SK-N-SH treated with all-trans-retinoic acid at 6 μM for 48 hours (cell line): ENCODE measurements around the gene IBSP.

ENCODE experiments used
- ATAC-seq: fragments of 200-7000 bp; cut with Tn5 transposase; 3 replicates; pipeline ENCODE4 v1.9.1; 2020; ENCODE audit warnings: mild to moderate bottlenecking, moderate library complexity
- ARNTL ChIP-seq: fragments of 450-650 bp; formaldehyde crosslinking; IDR thresholded peaks from 2 replicates; pipeline ENCODE4 v1.5.0; 2020; ENCODE audit warnings: low read depth, mild to moderate bottlenecking, moderate library complexity, borderline replicate concordance
- BACH2 ChIP-seq: fragments of 250-450 bp; sonication (Bioruptor Pico); IDR thresholded peaks from 2 replicates; pipeline ENCODE4 v1.9.0; 2021; ENCODE audit warnings: mild to moderate bottlenecking, borderline replicate concordance
- CSDC2 ChIP-seq: fragments of 250-450 bp; sonication (Bioruptor Pico); IDR thresholded peaks from 2 replicates; pipeline ENCODE4 v1.5.0; 2020; ENCODE audit warnings: mild to moderate bottlenecking, moderate library complexity
- ESRRG ChIP-seq: fragments of 250-450 bp; sonication (Bioruptor Pico); IDR thresholded peaks from 2 replicates; pipeline ENCODE4 v1.6.1; 2021; ENCODE audit warnings: mild to moderate bottlenecking
- GLIS3 ChIP-seq: fragments of 250-450 bp; sonication (Bioruptor Pico); IDR thresholded peaks from 2 replicates; pipeline ENCODE4 v1.5.0; 2020; ENCODE audit warnings: mild to moderate bottlenecking, moderate library complexity
- ISL1 ChIP-seq: fragments of 250-450 bp; sonication (Bioruptor Pico); IDR thresholded peaks from 2 replicates; pipeline ENCODE4 v2.1.2; 2022; ENCODE audit warnings: mild to moderate bottlenecking, moderate library complexity
- OSR1 ChIP-seq: fragments of 250-450 bp; sonication (Bioruptor Pico); IDR thresholded peaks from 2 replicates; pipeline ENCODE4 v1.8.0; 2022; ENCODE audit warnings: moderate library complexity, mild to moderate bottlenecking, inconsistent platforms
- PPARA ChIP-seq: fragments of 250-450 bp; sonication (Bioruptor Pico); IDR thresholded peaks from 2 replicates; pipeline ENCODE4 v1.5.0; 2020; ENCODE audit warnings: mild to moderate bottlenecking, borderline replicate concordance
- SNAI2 ChIP-seq: fragments of 250-450 bp; sonication (Bioruptor Pico); IDR thresholded peaks from 2 replicates; pipeline ENCODE4 v1.5.0; 2020; ENCODE audit warnings: mild to moderate bottlenecking, moderate library complexity
- TCF4 ChIP-seq: fragments of 250-450 bp; sonication (Bioruptor Pico); IDR thresholded peaks from 2 replicates; pipeline ENCODE4 v1.8.0; 2021; ENCODE audit warnings: mild to moderate bottlenecking, moderate library complexity, borderline replicate concordance
- TOX ChIP-seq: fragments of 250-450 bp; sonication (Bioruptor Pico); IDR thresholded peaks from 2 replicates; pipeline ENCODE4 v1.8.0; 2021; ENCODE audit warnings: mild to moderate bottlenecking, moderate library complexity, borderline replicate concordance
- ZFP3 ChIP-seq: fragments of 250-450 bp; sonication (Bioruptor Pico); IDR thresholded peaks from 2 replicates; pipeline ENCODE4 v1.5.0; 2020; ENCODE audit warnings: mild to moderate bottlenecking, moderate library complexity
- ZFP30 ChIP-seq: fragments of 450-650 bp; formaldehyde crosslinking; IDR thresholded peaks from 2 replicates; pipeline ENCODE4 v1.5.0; 2022; ENCODE audit warnings: mild to moderate bottlenecking, moderate library complexity
- ZNF565 ChIP-seq: fragments of 450-650 bp; formaldehyde crosslinking; conservative IDR thresholded peaks from 2 replicates; pipeline ENCODE4 v1.5.0; 2020; ENCODE audit warnings: low read depth, mild to moderate bottlenecking, moderate library complexity
- ZNF70 ChIP-seq: fragments of 450-650 bp; formaldehyde crosslinking; IDR thresholded peaks from 2 replicates; pipeline ENCODE4 v1.5.0; 2020; ENCODE audit warnings: mild to moderate bottlenecking, moderate library complexity
- ZNF8 ChIP-seq: fragments of 450-650 bp; formaldehyde crosslinking; IDR thresholded peaks from 2 replicates; pipeline ENCODE4 v1.5.0; 2020; ENCODE audit warnings: mild to moderate bottlenecking, moderate library complexity
- TF ChIP-seq, protein P1 (sequence below): fragments of 250-450 bp; sonication (Bioruptor Pico); IDR thresholded peaks from 2 replicates; pipeline ENCODE4 v1.5.1; 2021; ENCODE audit warnings: mild to moderate bottlenecking, moderate library complexity
- TF ChIP-seq, protein P2 (sequence below): fragments of 250-450 bp; sonication (Bioruptor Pico); IDR thresholded peaks from 2 replicates; pipeline ENCODE4 v1.5.0; 2020; ENCODE audit warnings: mild to moderate bottlenecking, moderate library complexity
- TF ChIP-seq, protein P3 (sequence below): fragments of 250-450 bp; sonication (Bioruptor Pico); IDR thresholded peaks from 2 replicates; pipeline ENCODE4 v1.8.0; 2020; ENCODE audit warnings: mild to moderate bottlenecking, moderate library complexity, borderline replicate concordance
- TF ChIP-seq, protein P4 (sequence below): fragments of 250-450 bp; sonication (Bioruptor Pico); IDR thresholded peaks from 2 replicates; pipeline ENCODE4 v1.8.0; 2021; ENCODE audit warnings: low read depth, mild to moderate bottlenecking, moderate library complexity, borderline replicate concordance
- TF ChIP-seq, protein P5 (sequence below): fragments of 250-450 bp; sonication (Bioruptor Pico); IDR thresholded peaks from 2 replicates; pipeline ENCODE4 v1.5.1; 2020; ENCODE audit warnings: low read depth, mild to moderate bottlenecking, moderate library complexity

Gene IBSP

DNA sequence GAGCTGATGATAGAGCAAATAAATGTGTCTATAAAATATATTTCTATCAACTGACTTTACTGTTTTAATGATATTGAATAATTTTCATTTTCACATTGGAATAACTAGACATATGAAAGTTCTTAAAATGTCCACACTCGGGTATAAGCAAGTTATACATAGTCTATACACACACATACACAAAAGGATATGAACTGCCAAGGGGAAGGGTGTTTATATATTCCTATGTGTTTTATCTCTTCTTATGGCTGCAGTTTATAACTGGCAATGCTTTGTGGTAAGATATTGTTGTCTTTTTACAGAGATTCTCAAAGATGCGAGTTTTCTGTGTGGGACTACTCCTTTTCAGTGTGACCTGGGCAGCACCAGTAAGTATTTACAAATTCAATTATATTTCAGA, 35.0 kb downstream of the IBSP start:
- TF ChIP-seq TOX (no peak), ZNF565 (CRISPR knock-in tag) (no peak), ZFP30 (CRISPR knock-in tag) (no peak), BACH2 (CRISPR knock-in tag) (no peak), CSDC2 (CRISPR knock-in tag) (no peak), TCF4 (CRISPR knock-in tag) (no peak), PPARA (no peak), GLIS3 (CRISPR knock-in tag) (no peak), SNAI2 (no peak)
- TF ChIP-seq, protein P1, sequence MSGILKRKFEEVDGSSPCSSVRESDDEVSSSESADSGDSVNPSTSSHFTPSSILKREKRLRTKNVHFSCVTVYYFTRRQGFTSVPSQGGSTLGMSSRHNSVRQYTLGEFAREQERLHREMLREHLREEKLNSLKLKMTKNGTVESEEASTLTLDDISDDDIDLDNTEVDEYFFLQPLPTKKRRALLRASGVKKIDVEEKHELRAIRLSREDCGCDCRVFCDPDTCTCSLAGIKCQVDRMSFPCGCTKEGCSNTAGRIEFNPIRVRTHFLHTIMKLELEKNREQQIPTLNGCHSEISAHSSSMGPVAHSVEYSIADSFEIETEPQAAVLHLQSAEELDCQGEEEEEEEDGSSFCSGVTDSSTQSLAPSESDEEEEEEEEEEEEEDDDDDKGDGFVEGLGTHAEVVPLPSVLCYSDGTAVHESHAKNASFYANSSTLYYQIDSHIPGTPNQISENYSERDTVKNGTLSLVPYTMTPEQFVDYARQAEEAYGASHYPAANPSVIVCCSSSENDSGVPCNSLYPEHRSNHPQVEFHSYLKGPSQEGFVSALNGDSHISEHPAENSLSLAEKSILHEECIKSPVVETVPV (CRISPR knock-in tag): no peak
- ATAC-seq: no peak

DNA sequence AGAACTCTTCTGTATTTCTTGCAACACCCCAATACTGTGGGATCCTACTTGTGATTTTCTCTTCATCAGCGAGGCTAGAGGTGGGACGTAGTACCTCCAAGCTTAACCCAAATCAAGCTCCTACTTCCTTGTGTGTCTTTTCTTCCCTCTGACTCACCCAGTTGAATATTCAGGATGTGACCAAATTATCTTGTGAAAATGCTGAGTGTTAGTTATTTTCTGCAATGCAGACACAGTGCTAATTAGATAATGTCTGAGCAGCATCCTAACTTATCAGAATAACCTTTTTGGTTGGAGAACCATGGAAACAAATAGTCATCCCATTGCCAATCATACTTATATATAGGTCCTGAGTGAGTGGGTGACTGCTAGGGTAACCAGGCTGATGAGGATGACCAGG, 35.8 kb downstream of the IBSP start:
- ATAC-seq: no peak
- no peak for TF ChIP-seq OSR1

DNA sequence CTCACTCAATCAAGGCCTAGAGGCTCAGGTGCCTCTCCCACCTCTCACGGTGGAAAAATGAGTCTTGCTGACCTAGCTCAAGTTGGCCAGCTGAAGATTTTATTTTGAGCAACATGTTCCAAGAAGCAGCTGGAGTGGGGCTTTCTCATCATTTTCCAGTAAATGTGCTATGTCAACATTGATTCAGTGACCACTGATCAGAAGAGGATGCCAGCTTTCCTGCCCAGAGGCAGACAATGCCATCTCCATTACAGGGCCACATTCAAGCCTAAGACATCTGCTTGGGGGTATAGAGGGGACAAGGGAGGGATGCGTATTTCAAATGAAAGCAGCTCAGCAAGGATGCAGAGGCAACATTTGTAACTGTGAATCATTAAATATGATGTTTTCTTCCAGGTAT, 36.4 kb downstream of the IBSP start:
- TF ChIP-seq BACH2 (CRISPR knock-in tag) (no peak), ESRRG (CRISPR knock-in tag) (no peak), ZNF565 (CRISPR knock-in tag) (no peak), ZFP30 (CRISPR knock-in tag) (no peak), CSDC2 (CRISPR knock-in tag) (no peak), ZNF8 (CRISPR knock-in tag) (no peak), ARNTL (CRISPR knock-in tag) (no peak), ZFP3 (CRISPR knock-in tag) (no peak)
- TF ChIP-seq, protein P2, sequence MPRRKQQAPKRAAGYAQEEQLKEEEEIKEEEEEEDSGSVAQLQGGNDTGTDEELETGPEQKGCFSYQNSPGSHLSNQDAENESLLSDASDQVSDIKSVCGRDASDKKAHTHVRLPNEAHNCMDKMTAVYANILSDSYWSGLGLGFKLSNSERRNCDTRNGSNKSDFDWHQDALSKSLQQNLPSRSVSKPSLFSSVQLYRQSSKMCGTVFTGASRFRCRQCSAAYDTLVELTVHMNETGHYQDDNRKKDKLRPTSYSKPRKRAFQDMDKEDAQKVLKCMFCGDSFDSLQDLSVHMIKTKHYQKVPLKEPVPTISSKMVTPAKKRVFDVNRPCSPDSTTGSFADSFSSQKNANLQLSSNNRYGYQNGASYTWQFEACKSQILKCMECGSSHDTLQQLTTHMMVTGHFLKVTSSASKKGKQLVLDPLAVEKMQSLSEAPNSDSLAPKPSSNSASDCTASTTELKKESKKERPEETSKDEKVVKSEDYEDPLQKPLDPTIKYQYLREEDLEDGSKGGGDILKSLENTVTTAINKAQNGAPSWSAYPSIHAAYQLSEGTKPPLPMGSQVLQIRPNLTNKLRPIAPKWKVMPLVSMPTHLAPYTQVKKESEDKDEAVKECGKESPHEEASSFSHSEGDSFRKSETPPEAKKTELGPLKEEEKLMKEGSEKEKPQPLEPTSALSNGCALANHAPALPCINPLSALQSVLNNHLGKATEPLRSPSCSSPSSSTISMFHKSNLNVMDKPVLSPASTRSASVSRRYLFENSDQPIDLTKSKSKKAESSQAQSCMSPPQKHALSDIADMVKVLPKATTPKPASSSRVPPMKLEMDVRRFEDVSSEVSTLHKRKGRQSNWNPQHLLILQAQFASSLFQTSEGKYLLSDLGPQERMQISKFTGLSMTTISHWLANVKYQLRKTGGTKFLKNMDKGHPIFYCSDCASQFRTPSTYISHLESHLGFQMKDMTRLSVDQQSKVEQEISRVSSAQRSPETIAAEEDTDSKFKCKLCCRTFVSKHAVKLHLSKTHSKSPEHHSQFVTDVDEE (CRISPR knock-in tag): no peak
- TF ChIP-seq, protein P3, sequence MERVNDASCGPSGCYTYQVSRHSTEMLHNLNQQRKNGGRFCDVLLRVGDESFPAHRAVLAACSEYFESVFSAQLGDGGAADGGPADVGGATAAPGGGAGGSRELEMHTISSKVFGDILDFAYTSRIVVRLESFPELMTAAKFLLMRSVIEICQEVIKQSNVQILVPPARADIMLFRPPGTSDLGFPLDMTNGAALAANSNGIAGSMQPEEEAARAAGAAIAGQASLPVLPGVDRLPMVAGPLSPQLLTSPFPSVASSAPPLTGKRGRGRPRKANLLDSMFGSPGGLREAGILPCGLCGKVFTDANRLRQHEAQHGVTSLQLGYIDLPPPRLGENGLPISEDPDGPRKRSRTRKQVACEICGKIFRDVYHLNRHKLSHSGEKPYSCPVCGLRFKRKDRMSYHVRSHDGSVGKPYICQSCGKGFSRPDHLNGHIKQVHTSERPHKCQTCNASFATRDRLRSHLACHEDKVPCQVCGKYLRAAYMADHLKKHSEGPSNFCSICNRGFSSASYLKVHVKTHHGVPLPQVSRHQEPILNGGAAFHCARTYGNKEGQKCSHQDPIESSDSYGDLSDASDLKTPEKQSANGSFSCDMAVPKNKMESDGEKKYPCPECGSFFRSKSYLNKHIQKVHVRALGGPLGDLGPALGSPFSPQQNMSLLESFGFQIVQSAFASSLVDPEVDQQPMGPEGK (CRISPR knock-in tag): no peak
- TF ChIP-seq, protein P4, sequence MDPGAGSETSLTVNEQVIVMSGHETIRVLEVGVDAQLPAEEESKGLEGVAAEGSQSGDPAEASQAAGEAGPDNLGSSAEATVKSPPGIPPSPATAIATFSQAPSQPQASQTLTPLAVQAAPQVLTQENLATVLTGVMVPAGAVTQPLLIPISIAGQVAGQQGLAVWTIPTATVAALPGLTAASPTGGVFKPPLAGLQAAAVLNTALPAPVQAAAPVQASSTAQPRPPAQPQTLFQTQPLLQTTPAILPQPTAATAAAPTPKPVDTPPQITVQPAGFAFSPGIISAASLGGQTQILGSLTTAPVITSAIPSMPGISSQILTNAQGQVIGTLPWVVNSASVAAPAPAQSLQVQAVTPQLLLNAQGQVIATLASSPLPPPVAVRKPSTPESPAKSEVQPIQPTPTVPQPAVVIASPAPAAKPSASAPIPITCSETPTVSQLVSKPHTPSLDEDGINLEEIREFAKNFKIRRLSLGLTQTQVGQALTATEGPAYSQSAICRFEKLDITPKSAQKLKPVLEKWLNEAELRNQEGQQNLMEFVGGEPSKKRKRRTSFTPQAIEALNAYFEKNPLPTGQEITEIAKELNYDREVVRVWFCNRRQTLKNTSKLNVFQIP (CRISPR knock-in tag): no peak
- no peak for ATAC-seq

DNA sequence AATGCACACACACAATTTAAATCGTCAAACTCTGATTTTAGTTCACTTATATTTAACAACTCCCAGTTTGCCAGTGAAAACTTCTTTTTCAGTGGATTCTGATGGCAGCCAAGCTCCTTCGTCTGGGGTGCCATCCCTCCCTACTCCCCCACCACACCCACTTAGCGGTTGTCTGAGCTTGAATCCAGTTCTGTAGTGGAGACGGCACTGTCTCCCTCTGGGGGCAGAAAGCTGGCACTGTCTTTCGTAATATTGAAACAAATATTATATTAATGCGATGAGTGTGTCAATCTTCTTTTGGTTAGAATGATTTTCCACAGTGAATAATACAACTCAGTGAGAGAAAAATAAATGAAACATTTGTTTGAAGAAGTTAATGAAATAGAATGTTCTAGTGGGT, 38.9 kb downstream of the IBSP start:
- TF ChIP-seq SNAI2 (no peak), TOX (no peak)
- ATAC-seq: peak; percentile 86

DNA sequence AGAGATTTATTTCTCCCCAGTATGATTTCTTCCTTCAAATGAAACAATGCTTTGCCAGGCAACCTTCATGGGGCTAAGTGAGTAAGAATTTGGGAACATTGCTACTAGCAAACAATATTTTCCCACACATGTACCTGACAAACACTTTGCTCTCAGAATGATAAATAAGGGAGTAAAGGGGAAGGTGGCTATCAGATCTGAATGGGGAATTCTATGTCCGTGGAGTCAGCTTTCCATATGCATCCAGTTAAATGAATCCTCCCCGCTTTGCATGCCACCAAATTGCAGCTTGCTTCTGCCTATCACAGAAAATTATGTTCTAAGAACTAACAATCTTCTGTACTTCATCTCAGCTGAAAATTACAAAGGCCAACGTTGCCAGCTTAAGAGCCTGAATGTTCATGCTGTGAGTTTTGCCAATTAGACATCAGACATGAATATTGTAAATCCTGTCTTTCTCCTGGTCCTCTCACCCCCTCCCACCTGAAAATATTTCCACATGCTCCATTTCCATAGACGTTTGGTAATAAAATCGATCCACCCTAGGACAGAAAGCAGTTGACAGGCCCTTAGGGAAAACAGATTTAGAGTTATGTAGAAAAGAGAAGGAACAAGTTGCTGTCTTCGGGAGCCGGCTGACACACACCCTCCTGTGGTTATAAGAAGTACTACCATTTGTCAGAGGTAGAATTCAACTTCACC, 39.7 kb downstream of the IBSP start:
- ATAC-seq: peak; percentile 81
- TF ChIP-seq ZNF8 (CRISPR knock-in tag) (no peak), BACH2 (CRISPR knock-in tag) (no peak), TCF4 (CRISPR knock-in tag) (no peak), ISL1 (CRISPR knock-in tag) (no peak), PPARA (no peak), OSR1 (no peak), ZFP3 (CRISPR knock-in tag) (no peak), ZNF70 (CRISPR knock-in tag) (no peak), ZNF565 (CRISPR knock-in tag) (no peak), ARNTL (CRISPR knock-in tag) (no peak), ESRRG (CRISPR knock-in tag) (no peak), SNAI2 (no peak), ZFP30 (CRISPR knock-in tag) (no peak), GLIS3 (CRISPR knock-in tag) (no peak), CSDC2 (CRISPR knock-in tag) (no peak)
- TF ChIP-seq, protein P2 (CRISPR knock-in tag): no peak
- TF ChIP-seq, protein P5, sequence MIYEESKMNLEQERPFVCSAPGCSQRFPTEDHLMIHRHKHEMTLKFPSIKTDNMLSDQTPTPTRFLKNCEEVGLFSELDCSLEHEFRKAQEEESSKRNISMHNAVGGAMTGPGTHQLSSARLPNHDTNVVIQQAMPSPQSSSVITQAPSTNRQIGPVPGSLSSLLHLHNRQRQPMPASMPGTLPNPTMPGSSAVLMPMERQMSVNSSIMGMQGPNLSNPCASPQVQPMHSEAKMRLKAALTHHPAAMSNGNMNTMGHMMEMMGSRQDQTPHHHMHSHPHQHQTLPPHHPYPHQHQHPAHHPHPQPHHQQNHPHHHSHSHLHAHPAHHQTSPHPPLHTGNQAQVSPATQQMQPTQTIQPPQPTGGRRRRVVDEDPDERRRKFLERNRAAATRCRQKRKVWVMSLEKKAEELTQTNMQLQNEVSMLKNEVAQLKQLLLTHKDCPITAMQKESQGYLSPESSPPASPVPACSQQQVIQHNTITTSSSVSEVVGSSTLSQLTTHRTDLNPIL (CRISPR knock-in tag): no peak
